ENCODE results near the gene CBLB.

DNA sequence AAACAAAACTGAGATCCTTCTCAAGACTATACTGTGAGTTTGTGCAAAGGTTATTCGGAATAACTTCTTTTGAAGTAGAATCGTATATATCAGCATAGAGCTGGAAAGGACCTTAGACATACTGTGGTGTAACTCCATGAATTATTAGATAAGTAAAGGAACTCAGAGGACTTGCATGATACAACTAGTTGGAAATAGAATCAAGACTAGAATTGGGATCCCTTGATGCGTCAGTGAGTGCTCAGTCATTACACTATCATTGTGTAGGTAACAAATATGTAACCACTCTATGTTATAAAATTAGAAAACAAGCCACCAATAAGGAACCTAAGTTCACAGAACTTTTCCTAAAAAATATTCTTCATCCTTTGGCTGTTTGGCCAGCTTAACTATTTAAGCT is 61.1 kb downstream of the CBLB start:
- TF ChIP-seq, protein P1, sequence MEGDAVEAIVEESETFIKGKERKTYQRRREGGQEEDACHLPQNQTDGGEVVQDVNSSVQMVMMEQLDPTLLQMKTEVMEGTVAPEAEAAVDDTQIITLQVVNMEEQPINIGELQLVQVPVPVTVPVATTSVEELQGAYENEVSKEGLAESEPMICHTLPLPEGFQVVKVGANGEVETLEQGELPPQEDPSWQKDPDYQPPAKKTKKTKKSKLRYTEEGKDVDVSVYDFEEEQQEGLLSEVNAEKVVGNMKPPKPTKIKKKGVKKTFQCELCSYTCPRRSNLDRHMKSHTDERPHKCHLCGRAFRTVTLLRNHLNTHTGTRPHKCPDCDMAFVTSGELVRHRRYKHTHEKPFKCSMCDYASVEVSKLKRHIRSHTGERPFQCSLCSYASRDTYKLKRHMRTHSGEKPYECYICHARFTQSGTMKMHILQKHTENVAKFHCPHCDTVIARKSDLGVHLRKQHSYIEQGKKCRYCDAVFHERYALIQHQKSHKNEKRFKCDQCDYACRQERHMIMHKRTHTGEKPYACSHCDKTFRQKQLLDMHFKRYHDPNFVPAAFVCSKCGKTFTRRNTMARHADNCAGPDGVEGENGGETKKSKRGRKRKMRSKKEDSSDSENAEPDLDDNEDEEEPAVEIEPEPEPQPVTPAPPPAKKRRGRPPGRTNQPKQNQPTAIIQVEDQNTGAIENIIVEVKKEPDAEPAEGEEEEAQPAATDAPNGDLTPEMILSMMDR (IDR thresholded peaks at IDR 0.05; ENCODE audit: low read depth, low read length): no peak
- TF ChIP-seq EZH2phosphoT487 (IDR thresholded peaks at IDR 0.05; ENCODE audit: low read depth): no peak

All from OCI-LY3 (cell line).